ENCODE data around the gene PLA2G6. TPM values are rescaled to one million over a fixed set of nuclear protein-coding genes. Genes with fewer than 3 reads are reported as not detected.
A peak's percentile ranks its signal among the peaks of the same experiment; 100 is the strongest.

PLA2G6 gene
- total and polyA plus RNA-seq, 9 of the 15 experiments (the other 6 are each of a cell fraction or from before 2014, with no cell fraction given), result 0.11 to 12.2 (median 9.7) TPM

DNA sequence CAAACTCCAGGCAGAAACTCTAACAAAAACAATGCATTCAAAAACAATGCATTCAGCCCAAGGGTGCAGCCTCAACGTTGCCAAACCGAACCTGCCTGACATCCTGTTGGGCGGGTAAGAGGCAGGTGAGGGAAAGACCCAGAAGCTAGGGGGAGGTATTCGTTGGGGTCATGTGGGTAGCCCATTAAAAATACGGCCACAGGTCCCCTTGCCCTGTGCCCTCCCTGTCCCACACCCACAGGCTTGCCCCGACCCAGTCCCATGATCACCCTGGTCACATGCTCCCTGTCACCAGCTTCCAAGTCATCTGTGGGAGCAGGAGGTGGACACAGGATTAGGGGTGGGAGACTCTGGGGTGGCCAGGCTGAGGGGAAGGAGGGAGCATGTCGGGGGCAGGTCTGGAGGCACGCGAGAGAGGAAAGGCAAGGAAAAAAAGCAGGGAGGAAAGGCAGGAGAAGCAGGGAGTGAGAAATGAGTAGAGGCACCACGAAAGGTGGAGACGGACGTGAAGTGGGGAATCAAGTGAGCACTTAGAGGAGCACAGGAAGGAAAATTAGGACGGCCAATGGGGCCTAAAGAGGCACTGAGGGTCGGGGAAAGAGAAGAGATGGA is 683 bp downstream of the PLA2G6 start (continued):
- TF ChIP-seq TCF3 (CRISPR knock-in tag; IDR thresholded peaks at IDR 0.05) (no peak), ZNF41 (CRISPR knock-in tag; conservative IDR thresholded peaks at IDR 0.05) (0 out of 2 replicates have a peak, but pooled peaks have one; percentile 3), LARP7 (IDR thresholded peaks at IDR 0.05) (peak; percentile 75; the same call in 1 of the 2 replicates), CREM (IDR thresholded peaks at IDR 0.05; ENCODE audit: low read depth) (no peak), ZKSCAN8 (CRISPR knock-in tag; IDR thresholded peaks at IDR 0.05) (peak; percentile 77; the same call in 1 of the 2 replicates), CXXC5 (CRISPR knock-in tag; IDR thresholded peaks at IDR 0.05) (peak; percentile 7; the same call in 1 of the 2 replicates), PHB2 (IDR thresholded peaks at IDR 0.05; ENCODE audit: low read depth) (0 out of 2 replicates have a peak, but pooled peaks have one; percentile 40), IFI16 (CRISPR knock-in tag; IDR thresholded peaks at IDR 0.05) (no peak), TGIF2 (CRISPR knock-in tag; IDR thresholded peaks at IDR 0.05) (no peak)
- TF ChIP-seq, protein P1, sequence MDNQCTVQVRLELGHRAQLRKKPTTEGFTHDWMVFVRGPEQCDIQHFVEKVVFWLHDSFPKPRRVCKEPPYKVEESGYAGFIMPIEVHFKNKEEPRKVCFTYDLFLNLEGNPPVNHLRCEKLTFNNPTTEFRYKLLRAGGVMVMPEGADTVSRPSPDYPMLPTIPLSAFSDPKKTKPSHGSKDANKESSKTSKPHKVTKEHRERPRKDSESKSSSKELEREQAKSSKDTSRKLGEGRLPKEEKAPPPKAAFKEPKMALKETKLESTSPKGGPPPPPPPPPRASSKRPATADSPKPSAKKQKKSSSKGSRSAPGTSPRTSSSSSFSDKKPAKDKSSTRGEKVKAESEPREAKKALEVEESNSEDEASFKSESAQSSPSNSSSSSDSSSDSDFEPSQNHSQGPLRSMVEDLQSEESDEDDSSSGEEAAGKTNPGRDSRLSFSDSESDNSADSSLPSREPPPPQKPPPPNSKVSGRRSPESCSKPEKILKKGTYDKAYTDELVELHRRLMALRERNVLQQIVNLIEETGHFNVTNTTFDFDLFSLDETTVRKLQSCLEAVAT (IDR thresholded peaks at IDR 0.05), result peak; percentile 73 to 88; a peak in 3 of 4 replicates
- TF ChIP-seq, protein P2, sequence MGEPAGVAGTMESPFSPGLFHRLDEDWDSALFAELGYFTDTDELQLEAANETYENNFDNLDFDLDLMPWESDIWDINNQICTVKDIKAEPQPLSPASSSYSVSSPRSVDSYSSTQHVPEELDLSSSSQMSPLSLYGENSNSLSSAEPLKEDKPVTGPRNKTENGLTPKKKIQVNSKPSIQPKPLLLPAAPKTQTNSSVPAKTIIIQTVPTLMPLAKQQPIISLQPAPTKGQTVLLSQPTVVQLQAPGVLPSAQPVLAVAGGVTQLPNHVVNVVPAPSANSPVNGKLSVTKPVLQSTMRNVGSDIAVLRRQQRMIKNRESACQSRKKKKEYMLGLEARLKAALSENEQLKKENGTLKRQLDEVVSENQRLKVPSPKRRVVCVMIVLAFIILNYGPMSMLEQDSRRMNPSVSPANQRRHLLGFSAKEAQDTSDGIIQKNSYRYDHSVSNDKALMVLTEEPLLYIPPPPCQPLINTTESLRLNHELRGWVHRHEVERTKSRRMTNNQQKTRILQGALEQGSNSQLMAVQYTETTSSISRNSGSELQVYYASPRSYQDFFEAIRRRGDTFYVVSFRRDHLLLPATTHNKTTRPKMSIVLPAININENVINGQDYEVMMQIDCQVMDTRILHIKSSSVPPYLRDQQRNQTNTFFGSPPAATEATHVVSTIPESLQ (CRISPR knock-in tag; IDR thresholded peaks at IDR 0.05), result 0 out of 2 replicates have a peak, but pooled peaks have one; percentile 6
- TF ChIP-seq, protein P3, sequence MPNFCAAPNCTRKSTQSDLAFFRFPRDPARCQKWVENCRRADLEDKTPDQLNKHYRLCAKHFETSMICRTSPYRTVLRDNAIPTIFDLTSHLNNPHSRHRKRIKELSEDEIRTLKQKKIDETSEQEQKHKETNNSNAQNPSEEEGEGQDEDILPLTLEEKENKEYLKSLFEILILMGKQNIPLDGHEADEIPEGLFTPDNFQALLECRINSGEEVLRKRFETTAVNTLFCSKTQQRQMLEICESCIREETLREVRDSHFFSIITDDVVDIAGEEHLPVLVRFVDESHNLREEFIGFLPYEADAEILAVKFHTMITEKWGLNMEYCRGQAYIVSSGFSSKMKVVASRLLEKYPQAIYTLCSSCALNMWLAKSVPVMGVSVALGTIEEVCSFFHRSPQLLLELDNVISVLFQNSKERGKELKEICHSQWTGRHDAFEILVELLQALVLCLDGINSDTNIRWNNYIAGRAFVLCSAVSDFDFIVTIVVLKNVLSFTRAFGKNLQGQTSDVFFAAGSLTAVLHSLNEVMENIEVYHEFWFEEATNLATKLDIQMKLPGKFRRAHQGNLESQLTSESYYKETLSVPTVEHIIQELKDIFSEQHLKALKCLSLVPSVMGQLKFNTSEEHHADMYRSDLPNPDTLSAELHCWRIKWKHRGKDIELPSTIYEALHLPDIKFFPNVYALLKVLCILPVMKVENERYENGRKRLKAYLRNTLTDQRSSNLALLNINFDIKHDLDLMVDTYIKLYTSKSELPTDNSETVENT (CRISPR knock-in tag; IDR thresholded peaks at IDR 0.05), result no peak
- TF ChIP-seq, protein P4, sequence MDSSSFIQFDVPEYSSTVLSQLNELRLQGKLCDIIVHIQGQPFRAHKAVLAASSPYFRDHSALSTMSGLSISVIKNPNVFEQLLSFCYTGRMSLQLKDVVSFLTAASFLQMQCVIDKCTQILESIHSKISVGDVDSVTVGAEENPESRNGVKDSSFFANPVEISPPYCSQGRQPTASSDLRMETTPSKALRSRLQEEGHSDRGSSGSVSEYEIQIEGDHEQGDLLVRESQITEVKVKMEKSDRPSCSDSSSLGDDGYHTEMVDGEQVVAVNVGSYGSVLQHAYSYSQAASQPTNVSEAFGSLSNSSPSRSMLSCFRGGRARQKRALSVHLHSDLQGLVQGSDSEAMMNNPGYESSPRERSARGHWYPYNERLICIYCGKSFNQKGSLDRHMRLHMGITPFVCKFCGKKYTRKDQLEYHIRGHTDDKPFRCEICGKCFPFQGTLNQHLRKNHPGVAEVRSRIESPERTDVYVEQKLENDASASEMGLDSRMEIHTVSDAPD (CRISPR knock-in tag; IDR thresholded peaks at IDR 0.05), result no peak
- TF ChIP-seq, protein P5, sequence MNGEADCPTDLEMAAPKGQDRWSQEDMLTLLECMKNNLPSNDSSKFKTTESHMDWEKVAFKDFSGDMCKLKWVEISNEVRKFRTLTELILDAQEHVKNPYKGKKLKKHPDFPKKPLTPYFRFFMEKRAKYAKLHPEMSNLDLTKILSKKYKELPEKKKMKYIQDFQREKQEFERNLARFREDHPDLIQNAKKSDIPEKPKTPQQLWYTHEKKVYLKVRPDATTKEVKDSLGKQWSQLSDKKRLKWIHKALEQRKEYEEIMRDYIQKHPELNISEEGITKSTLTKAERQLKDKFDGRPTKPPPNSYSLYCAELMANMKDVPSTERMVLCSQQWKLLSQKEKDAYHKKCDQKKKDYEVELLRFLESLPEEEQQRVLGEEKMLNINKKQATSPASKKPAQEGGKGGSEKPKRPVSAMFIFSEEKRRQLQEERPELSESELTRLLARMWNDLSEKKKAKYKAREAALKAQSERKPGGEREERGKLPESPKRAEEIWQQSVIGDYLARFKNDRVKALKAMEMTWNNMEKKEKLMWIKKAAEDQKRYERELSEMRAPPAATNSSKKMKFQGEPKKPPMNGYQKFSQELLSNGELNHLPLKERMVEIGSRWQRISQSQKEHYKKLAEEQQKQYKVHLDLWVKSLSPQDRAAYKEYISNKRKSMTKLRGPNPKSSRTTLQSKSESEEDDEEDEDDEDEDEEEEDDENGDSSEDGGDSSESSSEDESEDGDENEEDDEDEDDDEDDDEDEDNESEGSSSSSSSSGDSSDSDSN (IDR thresholded peaks at IDR 0.05; ENCODE audit: borderline replicate concordance in 1 of 2, low read depth in 2 of 2, low read length in 2 of 2), result 0 out of 4 replicates have a peak, but pooled peaks of 1 of the 2 experiments have one; percentile 21

All from K562 (cell line).